ENCODE results near the gene FAHD2B.
"Not testable (repeated sequence)": the region's sequence is repeated elsewhere in the genome, so short reads cannot be mapped to it uniquely, and the experiment has no call there.

FAHD2B gene

GRCh38 chr2:97083516-97083915 is 11.2 kb downstream of the FAHD2B start:
- ATAC-seq, H3K27me3 Mint-ChIP-seq, H3K4me3 Mint-ChIP-seq, H3K9me3 Mint-ChIP-seq, DNase-seq, H3K4me1 Mint-ChIP-seq: not testable (repeated sequence)
- H3K27ac Mint-ChIP-seq: peak overlapping the region in 1 of 2 donors; percentile 24

- H3K27ac Mint-ChIP-seq: peak overlapping the region in 1 of 2 donors; percentile 67
- H3K4me3 Mint-ChIP-seq, ATAC-seq, H3K9me3 Mint-ChIP-seq, DNase-seq, H3K27me3 Mint-ChIP-seq, H3K4me1 Mint-ChIP-seq: not testable (repeated sequence)
Observed at GRCh38 chr2:97082206-97082605, 12.5 kb downstream of the FAHD2B start.

- not testable (repeated sequence) for ATAC-seq, H3K27me3 Mint-ChIP-seq, H3K4me3 Mint-ChIP-seq, H3K9me3 Mint-ChIP-seq, H3K4me1 Mint-ChIP-seq, H3K27ac Mint-ChIP-seq, DNase-seq
Observed at GRCh38 chr2:97080855-97081254, 13.8 kb downstream of the FAHD2B start.

GRCh38 chr2:97077213-97077612 is 17.5 kb downstream of the FAHD2B start:
- DNase-seq, H3K27ac Mint-ChIP-seq, ATAC-seq, H3K9me3 Mint-ChIP-seq, H3K4me3 Mint-ChIP-seq, H3K4me1 Mint-ChIP-seq, H3K27me3 Mint-ChIP-seq: not testable (repeated sequence)

GRCh38 chr2:97070915-97071314 is 23.8 kb downstream of the FAHD2B start:
- not testable (repeated sequence) for H3K9me3 Mint-ChIP-seq, H3K27me3 Mint-ChIP-seq, H3K4me3 Mint-ChIP-seq, H3K4me1 Mint-ChIP-seq, H3K27ac Mint-ChIP-seq, ATAC-seq, DNase-seq

GRCh38 chr2:97068722-97069121 is 26.0 kb downstream of the FAHD2B start:
- H3K27ac Mint-ChIP-seq, H3K9me3 Mint-ChIP-seq, H3K27me3 Mint-ChIP-seq, DNase-seq, ATAC-seq, H3K4me3 Mint-ChIP-seq, H3K4me1 Mint-ChIP-seq: not testable (repeated sequence)

- no peak overlapping the region for H3K4me3 Mint-ChIP-seq
- H3K27me3 Mint-ChIP-seq: peaks cover 10% of the 10 kb centered on the region
- ATAC-seq (no peak), DNase-seq (no peak)
- H3K4me1 Mint-ChIP-seq: no peaks in the 10 kb centered on the region
- peak overlapping the region in 1 of 2 donors; percentile 36 for H3K27ac Mint-ChIP-seq
- H3K9me3 Mint-ChIP-seq: no peaks in the 10 kb centered on the region
Observed at GRCh38 chr2:97068074-97068473, 26.6 kb downstream of the FAHD2B start.

GRCh38 chr2:97067279-97068004 is 27.2 kb downstream of the FAHD2B start:
- no peaks in the 10 kb centered on the region for H3K4me1 Mint-ChIP-seq
- H3K27me3 Mint-ChIP-seq: peaks cover 10% of the 10 kb centered on the region
- no peaks in the 10 kb centered on the region for H3K9me3 Mint-ChIP-seq
- H3K4me3 Mint-ChIP-seq: no peak overlapping the region
- no peak overlapping the region for H3K27ac Mint-ChIP-seq
- ATAC-seq (no peak), DNase-seq (no peak)

GRCh38 chr2:97066030-97066429 is 28.7 kb downstream of the FAHD2B start:
- DNase-seq, H3K4me3 Mint-ChIP-seq, H3K27me3 Mint-ChIP-seq, H3K4me1 Mint-ChIP-seq, H3K9me3 Mint-ChIP-seq, H3K27ac Mint-ChIP-seq, ATAC-seq: not testable (repeated sequence)

GRCh38 chr2:97062020-97062419 is 32.7 kb downstream of the FAHD2B start:
- DNase-seq, H3K9me3 Mint-ChIP-seq, H3K27me3 Mint-ChIP-seq, H3K4me1 Mint-ChIP-seq, ATAC-seq, H3K27ac Mint-ChIP-seq, H3K4me3 Mint-ChIP-seq: not testable (repeated sequence)

- H3K4me1 Mint-ChIP-seq, H3K27me3 Mint-ChIP-seq, ATAC-seq, H3K4me3 Mint-ChIP-seq, DNase-seq, H3K9me3 Mint-ChIP-seq, H3K27ac Mint-ChIP-seq: not testable (repeated sequence)
Observed at GRCh38 chr2:97059782-97060181, 34.9 kb downstream of the FAHD2B start.

GRCh38 chr2:97056150-97056549 is 38.5 kb downstream of the FAHD2B start:
- H3K9me3 Mint-ChIP-seq, H3K27me3 Mint-ChIP-seq, H3K4me3 Mint-ChIP-seq, H3K4me1 Mint-ChIP-seq, H3K27ac Mint-ChIP-seq, DNase-seq, ATAC-seq: not testable (repeated sequence)

- not testable (repeated sequence) for H3K27me3 Mint-ChIP-seq, H3K9me3 Mint-ChIP-seq, H3K4me3 Mint-ChIP-seq, H3K4me1 Mint-ChIP-seq, DNase-seq, ATAC-seq, H3K27ac Mint-ChIP-seq
Observed at GRCh38 chr2:97050032-97050431, 44.6 kb downstream of the FAHD2B start.

GRCh38 chr2:97048448-97048847 is 46.2 kb downstream of the FAHD2B start:
- ATAC-seq, H3K27ac Mint-ChIP-seq: not testable (repeated sequence)

GRCh38 chr2:97046676-97047075 is 48.0 kb downstream of the FAHD2B start:
- ATAC-seq: not testable (repeated sequence)

More at GRCh38 chr2:97048448-97048847, 46.2 kb downstream of the FAHD2B start:
- not testable (repeated sequence) for H3K4me3 Mint-ChIP-seq, H3K9me3 Mint-ChIP-seq, H3K4me1 Mint-ChIP-seq, DNase-seq, H3K27me3 Mint-ChIP-seq

GRCh38 chr2:97045895-97046499 is 48.7 kb downstream of the FAHD2B start:
- not testable (repeated sequence) for H3K4me1 Mint-ChIP-seq, DNase-seq, ATAC-seq, H3K27me3 Mint-ChIP-seq, H3K9me3 Mint-ChIP-seq, H3K27ac Mint-ChIP-seq, H3K4me3 Mint-ChIP-seq

More at GRCh38 chr2:97046676-97047075, 48.0 kb downstream of the FAHD2B start:
- not testable (repeated sequence) for DNase-seq, H3K9me3 Mint-ChIP-seq, H3K27ac Mint-ChIP-seq, H3K4me3 Mint-ChIP-seq, H3K4me1 Mint-ChIP-seq, H3K27me3 Mint-ChIP-seq
